Activated CD8-positive, alpha-beta memory T cell treated with anti-CD3 and anti-CD28 coated beads, Interleukin-2, amount 10 ng/mL, durations not matched to agents 7 days and 5 days (primary cell): ENCODE results near the gene EDRF1. TPM values are rescaled to one million over a fixed set of nuclear protein-coding genes. Genes with fewer than 3 reads are reported as not detected.

ENCODE experiments used
- ATAC-seq: fragments of 150-1000 bp; cut with Tn5 transposase; one replicate; pipeline ENCODE4 v1.10.0; 2021; ENCODE audit warnings: moderate library complexity
- CTCF ChIA-PET: fragments of 350-600 bp; sonication (Branson Sonifier 250); formaldehyde crosslinking; loops from one replicate; lab custom pipeline; 2021; ENCODE audit warnings: antibody characterized with exemption; lab: Charles Lee
- DNase-seq: peaks from one replicate; pipeline ENCODE4 v3.0.0-alpha.2; 2020
- H3K27ac Mint-ChIP-seq: one replicate; pipeline ENCODE4 v1.8.0; 2021; ENCODE audit warnings: mild to moderate bottlenecking, mixed read lengths
- H3K27me3 Mint-ChIP-seq: one replicate; pipeline ENCODE4 v1.8.0; 2021; ENCODE audit warnings: mixed read lengths
- H3K36me3 Mint-ChIP-seq: one replicate; pipeline ENCODE4 v1.8.0; 2021; ENCODE audit warnings: mild to moderate bottlenecking, mixed read lengths
- H3K4me1 Mint-ChIP-seq: one replicate; pipeline ENCODE4 v1.8.0; 2021; ENCODE audit warnings: mixed read lengths
- H3K4me3 Mint-ChIP-seq: one replicate; pipeline ENCODE4 v1.8.0; 2021; ENCODE audit warnings: mild to moderate bottlenecking, moderate library complexity, mixed read lengths
- H3K9me3 Mint-ChIP-seq: one replicate; pipeline ENCODE4 v1.8.0; 2022; ENCODE audit warnings: low read depth, mixed read lengths
- total RNA-seq, 2 experiments: library from RNA; stranded (reverse); gene quantifications; one replicate each; pipeline ENCODE4 v1.2.3, GENCODE V29; 2021

Gene EDRF1
- total RNA-seq, 2 experiments from 2014 or later: 36.6 to 38.3 TPM

DNA sequence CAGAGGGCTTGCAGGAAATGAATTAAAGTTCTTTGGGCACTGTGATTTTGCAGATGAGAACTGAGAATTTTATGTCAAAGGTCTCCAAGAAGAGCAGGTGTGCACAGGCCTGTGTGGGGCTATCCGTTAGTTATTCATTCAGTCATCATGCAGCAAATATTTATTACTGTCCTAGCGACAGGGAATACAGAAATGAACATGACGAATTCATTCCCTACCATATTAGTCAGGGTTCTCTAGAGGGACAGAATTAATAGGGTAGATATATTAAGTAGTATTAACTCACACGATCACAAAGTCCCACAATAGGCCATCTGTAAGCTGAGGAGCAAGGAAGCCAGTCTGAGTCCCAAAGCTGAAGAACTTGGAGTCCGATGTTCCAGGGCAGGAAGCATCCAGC lies 59.0 kb downstream of the EDRF1 start:
- Mint-ChIP-seq H3K9me3 (no peaks in the 10 kb centered on the region), H3K36me3 (no peaks in the 10 kb centered on the region), H3K27ac (no peak overlapping the region), H3K4me1 (no peaks in the 10 kb centered on the region), H3K27me3 (no peaks in the 10 kb centered on the region), H3K4me3 (no peak overlapping the region)
- CTCF ChIA-PET: no interaction called here
- no peak for ATAC-seq
- DNase-seq: no peak

DNA sequence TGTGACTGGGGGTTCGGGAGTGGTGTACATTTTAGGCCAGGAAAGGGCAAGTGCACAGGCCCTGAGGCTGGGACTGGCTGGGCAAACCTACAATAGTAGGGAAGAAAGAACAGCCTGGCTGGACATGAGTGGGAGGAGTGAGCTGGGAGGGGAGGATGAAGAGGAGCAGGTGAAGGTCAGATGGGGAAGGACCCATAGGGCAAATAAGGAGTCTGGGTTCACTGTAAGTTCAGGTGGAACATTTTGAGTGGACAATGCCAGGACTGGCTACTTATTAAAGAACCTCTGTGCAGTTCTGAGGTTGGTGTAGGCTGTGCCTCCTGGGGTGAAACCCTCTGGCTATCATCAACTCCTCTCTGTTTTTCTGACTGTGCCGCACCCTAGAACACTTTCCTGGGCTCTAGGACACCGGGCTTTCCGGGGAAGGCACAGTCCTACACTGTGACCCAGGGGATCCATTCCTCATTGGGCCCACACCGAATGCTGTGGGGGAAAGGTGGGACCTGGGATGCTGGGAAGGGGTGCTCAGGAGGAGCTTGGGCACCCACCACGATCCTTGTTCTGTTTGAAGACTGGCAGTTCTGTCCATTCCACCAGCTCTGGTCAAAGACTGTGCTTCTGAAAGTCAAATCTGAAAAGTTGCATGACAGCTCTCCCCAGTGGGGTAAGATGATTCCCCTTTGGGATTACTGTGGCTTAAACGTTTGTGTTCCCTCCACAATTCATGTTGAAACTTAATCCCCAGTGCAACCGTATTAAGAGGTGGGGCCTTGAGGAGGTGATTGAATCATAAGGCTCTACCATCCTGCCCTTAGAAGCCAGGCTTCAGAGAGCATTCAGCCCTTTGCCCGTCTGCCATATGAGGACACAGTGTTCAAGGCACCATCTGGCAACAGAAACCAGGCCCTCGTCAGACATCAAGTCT lies 60.2 kb downstream of the EDRF1 start:
- H3K27ac Mint-ChIP-seq: no peak overlapping the region
- H3K27me3 Mint-ChIP-seq: no peaks in the 10 kb centered on the region
- ATAC-seq (no peak), DNase-seq (no peak)
- no peak overlapping the region for H3K4me3 Mint-ChIP-seq
- CTCF ChIA-PET: no interaction called here
- no peaks in the 10 kb centered on the region for H3K4me1 Mint-ChIP-seq
- no peaks in the 10 kb centered on the region for H3K36me3 Mint-ChIP-seq
- no peaks in the 10 kb centered on the region for H3K9me3 Mint-ChIP-seq

DNA sequence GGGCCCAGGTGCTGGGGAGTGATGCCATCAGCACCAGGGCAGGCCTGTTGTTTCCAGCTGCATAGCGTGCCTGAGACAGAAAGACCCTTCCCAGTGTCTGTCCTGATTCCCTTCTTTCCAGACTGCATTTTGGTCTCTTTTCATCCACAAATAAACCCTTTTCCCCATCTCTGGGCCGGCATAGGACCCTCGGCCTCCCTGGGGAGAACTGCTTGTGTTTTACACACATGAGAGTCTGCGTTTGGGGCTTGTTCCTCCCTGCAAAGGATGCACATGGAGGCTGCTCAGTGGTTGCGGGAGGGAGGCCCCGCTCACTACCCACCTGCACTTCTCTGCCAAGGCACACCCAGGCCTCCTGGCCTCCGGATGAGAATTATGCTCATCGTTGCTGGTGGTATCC lies 61.9 kb downstream of the EDRF1 start:
- Mint-ChIP-seq H3K4me3 (no peak overlapping the region), H3K27ac (no peak overlapping the region), H3K9me3 (no peaks in the 10 kb centered on the region), H3K4me1 (no peaks in the 10 kb centered on the region), H3K36me3 (no peaks in the 10 kb centered on the region), H3K27me3 (no peaks in the 10 kb centered on the region)
- no peak for DNase-seq
- ATAC-seq: no peak
- CTCF ChIA-PET: no interaction called here

DNA sequence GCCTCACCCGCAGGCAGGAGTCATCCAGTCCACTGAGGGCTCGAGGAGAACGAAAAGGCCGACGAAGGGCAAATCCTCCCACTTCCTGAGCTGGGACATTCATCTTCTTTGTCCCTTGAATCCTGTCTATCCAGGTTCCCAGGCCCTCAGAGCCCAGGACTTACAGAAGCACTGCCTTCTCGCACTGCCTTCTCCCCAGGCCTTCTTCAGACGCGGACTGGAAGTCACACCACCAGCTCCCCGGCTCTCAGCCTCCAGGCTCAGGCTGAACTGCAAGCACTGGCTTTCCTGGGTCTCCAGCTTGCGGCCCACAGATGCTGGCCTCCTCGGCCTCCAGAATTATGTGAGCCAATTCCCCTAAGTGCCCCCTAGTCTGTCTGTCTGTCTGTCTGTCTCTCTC lies 62.5 kb downstream of the EDRF1 start:
- CTCF ChIA-PET: no interaction called here
- Mint-ChIP-seq H3K27me3 (no peaks in the 10 kb centered on the region), H3K4me3 (no peak overlapping the region), H3K36me3 (no peaks in the 10 kb centered on the region), H3K4me1 (no peaks in the 10 kb centered on the region), H3K9me3 (no peaks in the 10 kb centered on the region), H3K27ac (no peak overlapping the region)
- no peak for DNase-seq
- ATAC-seq: no peak

DNA sequence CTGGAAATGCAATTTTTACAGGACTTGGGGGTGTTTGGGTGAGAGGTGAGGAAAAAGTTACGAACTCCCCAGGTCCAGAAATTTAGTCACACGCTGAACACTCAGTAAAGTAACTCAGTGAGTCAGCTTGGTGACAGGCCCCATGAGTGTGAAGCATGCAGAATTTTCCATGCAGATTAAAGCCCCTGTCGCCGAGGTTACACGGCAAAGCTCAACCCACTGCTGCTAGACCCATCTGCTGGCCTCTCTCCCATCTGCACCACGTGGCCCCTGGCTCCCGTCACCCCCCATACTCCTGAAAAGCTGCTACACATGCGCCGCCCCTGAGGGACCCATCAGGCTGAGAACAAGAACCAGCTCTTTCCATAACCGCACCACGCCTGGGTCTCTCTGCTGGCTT lies 63.1 kb downstream of the EDRF1 start:
- Mint-ChIP-seq H3K4me3 (no peak overlapping the region), H3K27ac (no peak overlapping the region), H3K4me1 (peaks cover 1% of the 10 kb centered on the region), H3K27me3 (no peaks in the 10 kb centered on the region), H3K36me3 (no peaks in the 10 kb centered on the region), H3K9me3 (no peaks in the 10 kb centered on the region)
- CTCF ChIA-PET: no interaction called here
- DNase-seq (no peak), ATAC-seq (no peak)

DNA sequence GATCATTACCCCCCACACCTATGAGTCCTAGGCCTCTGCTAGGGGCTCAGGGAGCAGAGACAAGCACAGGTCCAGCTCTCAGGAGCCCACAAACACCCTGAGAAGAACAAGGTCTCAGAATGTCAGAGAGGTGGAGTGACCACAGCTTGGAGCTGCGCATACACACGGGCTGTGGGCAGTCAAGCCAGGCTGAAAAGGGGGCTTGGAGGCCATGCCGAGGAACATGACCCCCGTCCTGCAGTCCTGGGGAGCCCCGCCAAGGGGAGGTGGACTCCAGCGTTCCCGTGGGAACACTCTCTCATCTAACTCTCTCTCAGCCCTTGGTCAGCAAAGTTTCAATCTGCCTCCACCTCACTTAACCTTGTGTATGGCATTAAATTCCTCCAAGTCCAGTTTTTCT lies 63.9 kb downstream of the EDRF1 start:
- CTCF ChIA-PET: no interaction called here
- no peak overlapping the region for H3K27ac Mint-ChIP-seq
- peaks cover 9% of the 10 kb centered on the region for H3K4me1 Mint-ChIP-seq
- no peaks in the 10 kb centered on the region for H3K36me3 Mint-ChIP-seq
- no peaks in the 10 kb centered on the region for H3K27me3 Mint-ChIP-seq
- no peak for ATAC-seq
- no peak for DNase-seq
- no peak overlapping the region for H3K4me3 Mint-ChIP-seq
- no peaks in the 10 kb centered on the region for H3K9me3 Mint-ChIP-seq

DNA sequence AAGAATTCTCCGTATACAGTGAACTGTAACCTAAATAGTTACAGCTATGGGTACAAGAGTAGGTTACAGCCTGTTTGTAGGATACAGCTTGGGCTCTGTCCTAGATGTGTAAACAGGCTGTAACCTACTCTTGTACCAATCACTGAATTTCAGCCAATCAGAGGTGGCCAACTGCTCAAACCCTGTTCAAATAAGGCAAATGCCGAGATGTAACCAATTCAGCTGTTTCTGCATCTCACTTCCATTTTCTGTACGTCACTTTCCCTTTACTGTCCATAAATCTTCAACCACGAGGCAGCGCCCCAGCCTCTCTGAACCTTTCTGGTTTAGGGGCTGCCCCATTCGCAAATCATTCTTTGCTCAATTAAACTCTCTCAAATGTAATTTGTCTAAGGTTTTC lies 64.4 kb downstream of the EDRF1 start:
- no peak overlapping the region for H3K27ac Mint-ChIP-seq
- H3K9me3 Mint-ChIP-seq: no peaks in the 10 kb centered on the region
- no peak for DNase-seq
- no peaks in the 10 kb centered on the region for H3K27me3 Mint-ChIP-seq
- no peaks in the 10 kb centered on the region for H3K36me3 Mint-ChIP-seq
- CTCF ChIA-PET: no interaction called here
- H3K4me3 Mint-ChIP-seq: no peak overlapping the region
- ATAC-seq: no peak
- peaks cover 14% of the 10 kb centered on the region for H3K4me1 Mint-ChIP-seq

DNA sequence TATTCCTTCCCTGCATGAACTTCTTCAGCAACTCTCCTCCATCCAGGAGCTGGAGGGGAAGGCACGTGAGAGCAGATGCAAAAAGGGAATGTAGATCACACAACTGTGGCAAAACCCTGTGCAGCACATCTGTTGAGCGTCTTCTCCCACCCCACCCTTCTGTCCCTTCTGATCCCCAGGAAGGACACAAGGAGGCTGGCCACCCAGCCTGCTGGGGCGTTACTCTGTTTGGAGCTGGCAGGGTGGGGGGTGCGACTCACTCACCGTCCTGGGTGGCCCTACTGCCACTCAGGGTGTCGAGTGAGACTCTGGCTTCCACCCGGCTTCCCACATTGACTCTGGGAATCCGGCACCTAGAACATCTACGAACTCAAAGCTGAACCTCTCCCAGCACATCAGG lies 66.3 kb downstream of the EDRF1 start:
- Mint-ChIP-seq H3K4me3 (no peak overlapping the region), H3K4me1 (peaks cover 14% of the 10 kb centered on the region), H3K27me3 (no peaks in the 10 kb centered on the region), H3K9me3 (no peaks in the 10 kb centered on the region), H3K36me3 (no peaks in the 10 kb centered on the region), H3K27ac (no peak overlapping the region)
- ATAC-seq (no peak), DNase-seq (no peak)
- CTCF ChIA-PET: no interaction called here

DNA sequence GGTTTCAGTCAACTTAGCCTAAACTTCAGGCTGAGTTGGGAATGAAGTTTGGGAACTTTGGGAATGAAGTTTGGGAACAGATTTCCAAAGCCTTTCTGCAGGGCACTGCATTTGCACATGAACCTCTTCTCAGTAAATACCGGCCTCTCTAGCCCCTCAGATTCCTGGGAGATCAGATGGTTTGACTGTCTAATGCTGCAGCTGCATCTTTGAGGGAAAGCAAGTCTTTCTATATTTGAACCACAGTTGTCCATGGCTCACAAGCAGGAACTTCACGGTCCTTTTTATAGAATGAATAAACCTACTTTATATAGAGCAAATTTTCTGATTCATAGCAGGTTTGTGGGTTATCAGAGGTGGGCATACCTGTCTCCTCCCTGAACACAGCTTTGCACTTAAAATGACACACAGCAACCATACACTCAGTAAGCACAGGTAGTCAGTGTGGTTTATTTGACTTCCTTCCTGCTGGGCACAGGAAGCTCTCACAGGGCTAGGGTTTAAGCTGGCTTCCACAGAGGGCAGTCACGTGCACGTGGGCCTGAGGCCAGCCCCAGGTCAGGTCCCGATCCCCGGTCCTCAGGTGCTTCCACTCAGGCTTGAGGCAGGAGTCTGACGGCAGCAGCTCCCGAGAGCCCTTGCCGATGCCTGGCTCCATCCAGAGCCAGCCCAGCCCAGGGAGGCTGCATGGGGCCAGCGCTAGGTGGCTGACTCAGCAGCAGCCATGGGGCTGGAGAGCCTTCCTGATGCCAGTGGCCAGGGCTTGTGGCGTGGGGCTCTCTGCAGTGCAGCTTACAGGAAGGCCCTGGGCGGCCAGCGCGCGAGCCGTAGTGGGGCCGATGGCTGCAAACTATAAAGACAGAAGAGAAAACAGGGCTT lies 68.9 kb downstream of the EDRF1 start:
- Mint-ChIP-seq H3K4me1 (peaks cover 14% of the 10 kb centered on the region), H3K36me3 (peaks cover 7% of the 10 kb centered on the region), H3K9me3 (no peaks in the 10 kb centered on the region), H3K27me3 (no peaks in the 10 kb centered on the region), H3K4me3 (no peak overlapping the region), H3K27ac (peak overlapping the region; percentile 52)
- DNase-seq: peak; percentile 45
- CTCF ChIA-PET: no interaction called here
- ATAC-seq: peak; percentile 72

DNA sequence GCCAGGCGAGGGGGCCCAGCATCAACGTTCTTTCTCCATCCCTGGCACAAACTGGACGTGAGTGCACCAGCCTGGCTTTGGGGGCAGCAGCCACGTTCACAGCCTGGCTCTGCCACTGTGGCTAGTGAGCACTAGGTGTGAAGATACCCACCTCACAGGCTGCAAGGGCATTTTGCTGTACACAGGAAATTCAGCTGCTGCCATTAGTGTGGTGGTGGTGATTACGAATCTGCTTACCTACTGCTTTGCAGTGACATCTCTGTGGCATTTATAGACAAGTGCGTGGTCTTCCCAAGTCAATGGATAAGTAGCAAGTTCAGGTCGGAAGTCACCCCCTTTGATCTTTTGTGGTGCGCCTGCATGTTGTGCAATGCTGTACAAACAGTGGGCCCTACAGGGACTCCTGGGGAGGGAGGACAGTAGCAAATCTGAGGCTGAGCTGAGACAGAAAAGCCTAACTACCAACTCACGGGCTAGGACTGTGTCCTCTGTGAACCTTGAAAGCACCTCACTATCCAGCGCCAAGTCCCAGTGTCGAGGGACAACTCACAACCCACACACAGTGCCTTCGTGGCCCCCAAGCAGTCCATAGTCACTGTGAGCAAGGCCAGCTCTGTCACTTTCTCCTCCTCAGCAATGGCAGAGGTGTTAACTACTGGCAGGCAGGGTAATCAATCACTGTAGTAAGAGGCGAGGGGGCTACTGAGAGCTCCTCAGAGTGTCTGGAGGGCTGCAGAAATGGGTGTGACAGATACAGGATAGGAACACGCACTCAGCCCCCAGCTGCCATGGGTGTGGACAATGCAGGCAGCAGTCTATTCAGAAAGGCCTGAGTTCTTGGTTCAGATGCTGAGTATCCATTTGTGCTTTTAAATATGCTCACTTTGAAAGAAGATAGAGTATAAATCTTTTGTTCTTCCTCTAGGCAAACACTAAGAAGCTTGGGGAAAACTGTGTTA lies 73.1 kb downstream of the EDRF1 start:
- Mint-ChIP-seq H3K27ac (no peak overlapping the region), H3K36me3 (peaks cover 8% of the 10 kb centered on the region)
- CTCF ChIA-PET: interaction anchor here (1.0 kb wide), 1 partner anchor 16 kb away, joined by 3 read pairs; no protein-coding TSS in a partner anchor

DNA sequence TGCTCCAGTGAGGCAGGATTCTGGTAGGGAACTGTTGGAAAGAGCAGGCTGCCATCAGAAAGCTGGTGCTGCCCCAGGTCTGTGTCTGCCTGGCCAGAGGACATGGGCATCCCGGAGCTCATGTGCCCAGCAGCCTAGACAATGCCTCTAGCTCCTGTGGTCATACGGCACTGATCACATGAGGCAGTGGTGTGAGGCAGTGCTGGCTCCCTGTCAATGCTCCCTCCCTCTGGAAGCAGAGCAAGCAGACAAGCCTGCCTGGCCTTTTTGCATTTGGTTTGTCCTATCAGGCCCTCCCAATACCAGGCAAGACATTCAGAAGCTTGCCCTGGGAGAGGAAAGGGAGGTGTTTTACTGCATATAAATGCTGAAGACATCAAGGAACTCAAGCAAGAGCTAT lies 75.6 kb downstream of the EDRF1 start:
- H3K4me1 Mint-ChIP-seq: no peaks in the 10 kb centered on the region
- no peak overlapping the region for H3K4me3 Mint-ChIP-seq
- CTCF ChIA-PET: interaction anchor here (0.8 to 1.0 kb wide), 2 partner anchors 9 to 13 kb away, joined by 3 read pairs; no protein-coding TSS in a partner anchor

More for the DNA sequence above, 73.1 kb downstream of the EDRF1 start:
- ATAC-seq (no peak), DNase-seq (no peak)
- Mint-ChIP-seq H3K9me3 (no peaks in the 10 kb centered on the region), H3K27me3 (no peaks in the 10 kb centered on the region), H3K4me3 (no peak overlapping the region), H3K4me1 (peaks cover 13% of the 10 kb centered on the region)

DNA sequence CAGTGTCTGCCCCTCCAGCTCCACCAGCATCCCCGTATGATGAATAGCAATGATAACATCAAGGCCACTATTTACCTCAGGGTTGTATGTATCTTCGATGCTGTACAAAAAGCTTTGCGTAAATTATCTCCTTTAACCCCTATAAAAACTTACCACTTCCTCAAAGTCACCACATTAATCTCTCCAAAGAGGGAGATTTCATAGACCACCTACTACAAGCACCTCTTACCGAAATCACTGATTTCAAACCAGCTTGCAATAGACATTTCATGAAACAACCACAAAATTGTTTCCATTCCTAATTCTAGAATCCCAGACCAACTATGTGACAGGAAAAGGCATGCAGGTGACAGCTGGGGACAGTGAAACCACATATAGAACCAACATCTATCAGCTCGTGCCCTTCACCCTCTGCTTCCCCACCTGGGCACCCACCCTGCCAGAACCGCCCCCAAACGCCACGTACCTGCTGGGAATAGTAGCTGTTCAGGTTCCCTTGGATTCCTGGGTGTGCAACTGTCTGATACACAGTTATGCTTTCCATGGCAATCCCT lies 76.2 kb downstream of the EDRF1 start:
- Mint-ChIP-seq H3K9me3 (no peaks in the 10 kb centered on the region), H3K27ac (no peak overlapping the region), H3K4me3 (no peak overlapping the region), H3K4me1 (no peaks in the 10 kb centered on the region), H3K27me3 (no peaks in the 10 kb centered on the region), H3K36me3 (peaks cover 9% of the 10 kb centered on the region)
- no peak for ATAC-seq
- no peak for DNase-seq
- CTCF ChIA-PET: interaction anchor here (0.8 to 1.0 kb wide), 2 partner anchors 8 to 12 kb away, joined by 3 read pairs; no protein-coding TSS in a partner anchor

More for the DNA sequence above, 75.6 kb downstream of the EDRF1 start:
- peaks cover 8% of the 10 kb centered on the region for H3K36me3 Mint-ChIP-seq
- H3K27ac Mint-ChIP-seq: no peak overlapping the region
- H3K27me3 Mint-ChIP-seq: no peaks in the 10 kb centered on the region
- DNase-seq (no peak), ATAC-seq (no peak)
- H3K9me3 Mint-ChIP-seq: no peaks in the 10 kb centered on the region
